Measurements from ENCODE around the gene NTNG2.

The NTNG2 gene

DNA sequence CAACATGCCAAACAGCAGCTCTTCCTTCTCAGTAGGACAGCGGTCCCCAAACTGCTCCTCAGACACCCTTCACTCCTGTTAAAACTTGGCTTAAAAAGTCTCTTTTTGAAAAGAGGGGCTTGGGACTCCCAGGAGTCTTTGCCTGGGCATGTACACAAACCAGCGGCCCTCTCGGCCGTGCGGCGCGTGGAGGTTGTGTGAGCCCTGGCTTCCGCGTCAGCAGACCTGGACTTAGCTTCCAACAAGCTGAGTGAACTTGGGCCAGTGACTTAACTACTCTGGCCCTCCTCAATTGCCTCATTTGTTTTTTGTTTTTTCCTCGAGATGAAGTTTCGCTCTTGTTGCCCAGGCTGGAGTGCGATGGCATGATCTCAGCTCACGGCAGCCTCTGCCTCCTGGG is 15.3 kb upstream of the NTNG2 start:
- no peak for DNase-seq (ENCODE audit: low read depth, low spot score)

DNA sequence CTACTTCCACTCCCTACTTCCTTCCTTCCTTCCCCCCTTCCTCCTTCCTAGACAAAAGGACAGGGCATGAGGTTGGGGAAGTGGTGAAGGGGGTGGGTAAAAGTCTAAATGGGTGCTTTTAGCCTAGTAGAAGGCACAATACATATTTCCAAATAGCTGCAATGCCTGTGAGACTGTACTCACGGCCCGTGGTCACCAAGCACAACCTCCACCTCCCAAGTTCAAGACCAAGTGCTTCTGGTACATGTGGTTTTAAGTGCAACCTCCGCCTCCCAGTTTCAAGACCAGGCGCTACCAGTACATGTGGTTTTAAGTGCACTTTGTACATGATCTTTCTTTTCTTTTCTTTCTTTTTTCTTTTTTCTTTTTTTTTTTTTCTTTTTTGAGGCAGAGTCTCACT is 14.5 kb upstream of the NTNG2 start:
- DNase-seq (ENCODE audit: low read depth, low spot score), result no peak

DNA sequence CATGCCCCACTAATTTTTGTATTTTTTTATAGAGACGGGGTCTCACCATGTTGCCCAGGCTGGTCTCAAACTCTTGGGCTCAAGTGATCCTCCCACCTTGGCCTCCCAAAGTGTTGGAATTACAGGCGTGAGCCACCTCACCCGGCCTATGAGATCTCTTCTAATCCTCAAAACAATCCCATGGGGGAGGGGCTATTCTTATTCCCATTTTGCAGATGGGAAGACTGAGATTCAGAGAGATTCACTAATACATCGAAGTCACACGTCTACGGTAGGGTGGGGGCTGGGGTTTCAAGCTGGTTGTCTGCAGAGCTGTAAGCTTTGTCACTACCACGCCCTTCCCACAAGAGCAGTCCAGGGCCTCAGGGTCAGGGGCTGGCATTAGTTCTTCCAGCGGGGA is 14.0 kb upstream of the NTNG2 start:
- DNase-seq (ENCODE audit: low read depth, low spot score), result no peak

DNA sequence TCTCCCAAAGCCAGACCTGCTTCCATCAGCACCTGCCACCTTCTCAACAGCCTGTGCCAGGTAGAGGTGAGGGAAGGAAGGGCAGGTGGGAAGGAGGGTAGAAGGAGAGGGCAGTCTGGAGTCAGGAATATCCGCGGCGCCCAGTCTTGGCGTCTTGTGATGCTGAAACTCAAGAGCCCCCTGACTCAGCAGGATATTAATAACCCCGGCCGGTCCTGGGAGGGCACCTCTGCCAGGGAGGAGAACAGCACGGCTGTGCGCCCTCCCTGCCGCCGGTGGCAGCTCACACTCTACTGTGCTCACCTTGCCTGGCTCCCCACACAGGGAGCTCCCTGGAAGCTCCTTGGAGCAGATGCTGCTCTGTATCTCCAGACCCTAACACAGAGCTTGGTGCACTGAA is 11.6 kb upstream of the NTNG2 start:
- DNase-seq (ENCODE audit: low read depth, low spot score), result no peak

DNA sequence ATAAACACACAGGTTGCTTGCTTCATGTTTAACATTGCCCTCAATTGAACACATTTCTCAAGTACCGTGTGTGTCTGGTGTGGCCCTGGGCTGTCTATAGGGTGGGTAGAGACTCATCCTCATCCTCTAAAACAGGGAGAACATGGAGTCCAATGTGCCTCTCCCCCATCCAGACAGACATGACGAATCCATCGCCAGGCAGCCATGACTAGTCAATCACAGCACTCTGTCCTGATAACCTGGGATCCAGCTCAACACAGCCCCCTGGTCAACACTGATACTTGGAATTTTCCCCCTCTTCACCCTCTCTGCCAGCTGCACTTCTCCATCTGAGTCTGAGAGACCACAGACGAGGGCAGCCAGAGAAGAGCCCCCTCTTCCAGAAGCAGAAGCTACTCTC is 10.7 kb upstream of the NTNG2 start:
- DNase-seq (ENCODE audit: low read depth, low spot score), result no peak

DNA sequence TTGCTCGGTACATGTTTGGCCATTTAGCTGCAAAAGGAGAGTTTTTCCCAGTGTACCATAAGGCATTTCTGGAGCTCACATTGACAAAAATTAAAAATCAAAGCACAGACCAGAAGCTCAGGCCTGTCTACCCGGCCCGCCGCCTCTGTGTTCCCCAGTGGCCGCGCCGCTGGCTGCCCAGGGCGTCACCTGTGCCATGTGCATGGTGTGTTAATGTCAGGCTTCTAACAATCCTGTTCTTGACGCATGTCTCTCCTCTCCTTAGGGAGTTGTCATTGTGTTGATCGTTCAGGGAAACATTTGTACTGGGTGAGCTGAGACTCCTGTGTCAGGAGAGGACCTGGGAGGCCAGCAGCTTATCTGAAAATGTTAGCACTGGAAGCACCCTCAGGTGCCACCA is 9.6 kb upstream of the NTNG2 start:
- DNase-seq (ENCODE audit: low read depth, low spot score), result no peak

DNA sequence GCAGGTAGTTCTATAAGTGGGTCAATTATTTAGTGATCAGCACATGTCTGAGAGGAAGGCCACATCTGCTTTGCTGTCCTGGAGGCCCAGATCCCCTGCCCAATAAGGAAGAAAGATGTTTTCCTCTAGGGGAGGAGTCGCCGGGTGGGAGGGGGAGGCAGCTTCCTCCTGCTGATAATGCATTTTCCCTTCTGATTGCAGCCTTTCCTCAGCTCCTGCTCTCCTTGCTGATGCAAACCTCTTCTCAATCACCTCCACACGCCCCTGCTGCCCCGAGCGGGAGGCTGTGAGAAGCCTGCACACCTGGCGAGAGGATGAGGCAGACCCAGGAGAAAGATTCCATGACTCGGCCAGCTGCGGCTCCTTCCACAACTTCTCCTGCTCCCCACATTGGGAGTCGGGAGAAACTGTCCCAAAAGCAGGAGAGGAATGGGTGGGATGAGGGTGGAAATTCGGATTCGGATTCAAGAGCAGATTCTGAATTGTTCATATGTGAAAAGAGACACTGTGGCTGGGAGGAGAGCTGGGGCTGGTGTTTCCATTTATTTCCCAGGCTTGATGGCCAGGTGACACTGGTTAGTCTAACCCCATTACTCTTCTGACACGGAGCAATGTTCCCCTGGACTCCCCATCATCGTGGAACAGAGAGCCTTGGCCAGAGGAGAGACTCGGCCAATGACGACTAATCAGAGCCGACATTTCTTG is 6.8 kb upstream of the NTNG2 start:
- DNase-seq (ENCODE audit: low read depth, low spot score), result no peak

DNA sequence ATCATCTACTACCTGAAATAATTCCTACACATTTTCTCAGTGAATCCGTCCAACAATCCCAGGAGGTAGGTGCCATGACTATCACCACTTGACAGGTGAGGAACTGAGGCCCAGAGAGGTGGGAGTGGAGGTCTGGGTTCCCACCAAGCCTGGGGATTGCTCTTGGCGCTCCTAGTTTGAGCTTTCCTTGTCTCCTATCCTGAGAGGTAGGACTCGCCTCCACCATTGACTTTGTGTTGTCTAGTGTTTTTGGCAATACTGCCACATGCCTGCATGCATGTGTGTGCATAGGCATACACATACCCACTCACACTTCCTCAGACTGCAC is 6.3 kb upstream of the NTNG2 start:
- no peak for DNase-seq (ENCODE audit: low read depth, low spot score)

DNA sequence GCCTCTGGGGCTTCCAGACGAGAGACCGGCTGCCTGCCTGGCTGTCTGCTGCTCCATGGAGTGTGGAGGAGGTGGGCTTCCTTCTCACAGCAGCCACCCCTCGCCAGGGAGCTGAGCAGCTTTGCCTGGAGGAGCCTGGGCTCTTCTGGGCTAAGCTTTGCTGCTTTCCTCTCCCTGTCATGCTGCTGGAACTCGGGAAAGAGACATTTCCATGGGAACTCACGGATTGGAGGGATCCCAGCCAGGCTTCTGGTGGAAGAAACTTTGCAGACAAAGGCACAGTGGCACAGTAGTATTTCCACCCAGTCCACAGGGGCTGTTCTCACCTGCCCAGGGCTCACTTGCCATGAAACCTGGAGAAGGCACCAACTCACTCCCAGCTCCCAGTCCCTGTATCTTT is 5.6 kb upstream of the NTNG2 start:
- DNase-seq (ENCODE audit: low read depth, low spot score), result no peak

DNA sequence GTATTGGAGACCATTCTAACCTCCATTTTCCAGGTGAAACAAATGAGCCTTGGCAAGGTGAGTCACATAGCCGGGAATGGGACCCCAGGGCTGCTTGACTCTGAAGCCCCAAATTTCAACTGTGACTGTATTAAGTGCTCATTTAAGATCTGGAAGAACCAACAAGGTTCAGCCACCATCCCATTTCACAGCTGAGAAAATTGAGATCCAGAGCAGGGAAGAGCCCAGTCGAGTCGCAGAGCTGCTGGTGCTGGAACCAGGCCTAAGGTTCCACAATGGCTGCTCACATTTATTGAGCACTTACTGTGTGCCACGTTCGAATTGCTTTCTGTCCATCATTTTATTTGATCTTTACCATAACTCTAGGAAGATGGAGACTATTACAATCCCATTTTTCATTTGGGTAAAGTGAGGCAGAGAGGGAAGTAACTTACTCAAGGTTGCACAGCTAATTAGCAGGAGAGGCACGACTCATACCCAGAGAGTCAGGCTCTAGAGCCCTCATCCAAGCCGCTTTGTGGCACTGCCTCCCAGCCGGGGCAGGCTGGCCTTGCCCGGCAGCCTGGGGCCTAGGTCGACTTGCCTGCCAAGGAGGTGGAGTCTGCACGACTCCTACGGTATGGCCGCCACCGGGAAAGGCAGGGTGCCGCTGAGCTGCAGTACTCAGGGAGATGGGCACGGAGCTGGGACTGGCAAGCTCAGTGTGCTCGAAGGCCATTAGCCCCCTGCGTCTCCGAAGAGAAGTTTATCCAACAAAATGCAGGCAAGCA is 4.3 kb upstream of the NTNG2 start:
- no peak for DNase-seq (ENCODE audit: low read depth, low spot score)

DNA sequence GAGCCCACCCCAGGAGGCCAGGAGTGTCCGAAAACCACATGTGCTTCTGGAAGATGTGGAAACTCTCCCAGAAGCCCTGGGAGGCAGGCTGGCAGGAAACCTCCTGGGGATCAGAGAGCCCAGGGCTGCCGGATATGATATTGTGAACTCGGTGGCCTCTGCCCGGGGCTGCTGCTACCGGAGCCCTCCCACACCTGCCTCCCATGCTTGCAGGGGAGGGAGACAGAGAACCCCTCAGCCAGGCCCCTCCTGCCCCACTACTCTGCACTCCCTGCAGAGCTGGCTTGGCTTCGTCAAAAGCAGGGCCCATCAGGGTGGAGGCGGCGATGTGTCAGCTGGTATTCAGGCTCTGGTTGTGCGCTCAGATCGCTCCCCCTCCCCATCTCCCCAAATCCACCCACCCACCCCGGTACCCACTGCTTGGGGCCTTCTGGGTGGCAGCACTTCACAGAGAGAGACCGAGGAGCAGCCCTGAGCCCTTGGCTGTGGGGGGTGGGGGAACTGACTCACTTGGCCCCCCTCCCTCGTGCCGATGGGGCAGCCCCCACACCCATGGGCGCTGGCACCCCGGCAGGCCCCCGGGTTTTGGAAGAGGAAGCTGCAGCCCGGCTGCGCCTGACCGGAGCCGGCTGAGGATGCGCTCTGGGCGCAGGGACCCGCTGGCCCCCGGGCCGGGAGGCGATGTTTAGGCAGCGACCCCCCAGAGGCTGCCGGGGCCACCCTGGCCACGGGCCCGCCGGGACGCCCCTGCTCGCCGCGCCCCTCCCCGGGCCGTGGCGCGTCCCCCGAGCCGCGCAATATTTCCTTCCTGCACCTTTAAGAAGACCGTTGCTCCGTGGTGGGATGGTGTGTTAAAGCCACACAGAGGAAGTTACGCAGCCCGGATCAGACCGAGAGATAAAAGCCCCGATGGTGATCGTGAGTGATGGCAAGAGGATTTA is 786 bp upstream of the NTNG2 start:
- DNase-seq (ENCODE audit: low read depth, low spot score), result no peak

DNA sequence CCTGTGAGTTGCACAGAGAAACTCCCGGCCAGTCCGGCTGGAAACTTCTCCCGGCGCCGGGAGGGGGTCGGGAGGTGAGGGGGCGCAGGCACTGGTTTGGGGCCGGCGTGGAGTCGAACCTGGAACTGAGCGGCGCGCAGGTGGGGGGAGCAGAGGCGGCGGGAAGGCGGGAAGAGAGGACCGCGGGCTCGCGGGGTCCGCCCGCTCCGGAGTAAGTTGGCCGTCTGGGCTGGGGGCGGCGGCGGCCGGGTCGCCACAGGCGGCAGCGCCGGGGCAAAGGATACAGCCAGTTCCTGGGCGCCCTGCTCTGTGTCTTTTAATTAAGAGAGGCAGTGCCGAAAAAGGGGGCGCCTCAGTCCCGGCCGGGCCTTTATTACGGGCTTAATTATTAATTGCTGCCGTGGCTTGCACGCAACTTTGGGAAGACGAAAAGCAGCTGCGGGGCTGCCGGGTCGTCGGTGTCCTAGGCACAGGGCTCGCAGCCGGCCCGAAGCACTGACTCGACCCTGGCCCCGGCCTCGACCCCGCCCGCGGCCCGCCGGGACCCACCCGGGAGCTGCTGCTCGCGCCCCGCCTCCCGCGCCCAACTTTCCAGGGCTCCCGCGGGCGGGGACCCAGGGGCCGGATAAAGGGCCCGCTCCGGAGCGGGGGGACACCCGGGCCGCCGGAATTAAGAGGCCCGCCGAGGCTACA is 1.1 kb downstream of the NTNG2 start:
- DNase-seq (ENCODE audit: low read depth, low spot score), result no peak

DNA sequence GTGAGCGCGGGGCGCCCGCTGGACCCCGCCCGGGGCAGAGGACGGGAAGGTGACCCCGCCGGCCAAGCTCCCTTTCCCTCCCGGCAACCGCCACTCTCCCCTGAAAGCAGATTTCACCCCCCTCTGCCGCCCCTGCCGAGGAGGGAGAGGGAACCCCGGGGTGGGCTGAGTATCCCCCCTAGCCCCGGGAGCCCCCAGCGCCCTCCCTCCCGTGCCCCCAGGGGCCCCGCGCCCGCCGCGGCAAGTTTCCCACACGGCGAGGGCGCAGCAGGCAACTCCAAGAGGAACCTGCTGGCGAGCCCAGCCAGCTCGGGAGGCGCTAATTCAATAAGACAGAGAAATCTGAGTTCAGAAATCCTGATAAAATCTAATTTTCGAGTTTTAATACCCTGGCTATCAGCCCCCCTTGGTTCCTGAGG is 1.6 kb downstream of the NTNG2 start:
- no peak for DNase-seq (ENCODE audit: low read depth, low spot score)

DNA sequence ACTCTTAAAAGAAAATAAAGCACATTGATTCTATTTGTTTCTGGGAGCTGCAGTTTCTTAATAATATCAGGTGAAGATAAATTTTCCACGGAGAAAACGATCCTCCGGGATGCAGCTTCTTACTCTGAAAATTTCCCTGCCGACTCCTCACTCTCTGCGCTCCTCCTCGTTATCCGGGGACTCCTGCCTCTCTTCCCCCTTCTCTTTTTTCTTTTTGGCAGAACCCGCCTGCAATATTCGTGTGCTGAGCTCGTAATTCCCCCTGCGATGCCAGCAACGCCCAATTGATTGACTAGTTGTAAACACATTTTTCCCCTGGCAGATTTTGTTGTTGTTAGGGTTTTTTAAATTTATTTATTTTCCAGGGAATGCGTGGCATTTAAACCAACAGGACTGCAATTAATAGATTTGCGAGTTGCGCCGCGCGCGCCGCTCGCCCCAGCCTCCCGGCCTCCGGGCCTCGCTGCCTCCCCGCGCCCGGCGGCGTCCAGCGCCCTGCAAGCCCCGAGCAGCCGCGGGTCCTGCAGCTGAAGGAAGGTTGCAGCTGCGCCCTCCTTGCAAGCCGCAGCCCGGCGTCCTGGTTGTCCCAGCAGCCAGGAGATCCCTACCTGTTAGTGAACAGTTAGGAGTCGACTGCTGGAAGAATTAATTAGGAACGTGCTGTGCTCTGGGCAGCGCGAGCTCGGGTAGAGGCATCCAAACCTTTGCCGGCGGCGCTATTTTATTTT is 2.2 kb downstream of the NTNG2 start:
- DNase-seq (ENCODE audit: low read depth, low spot score), result no peak

DNA sequence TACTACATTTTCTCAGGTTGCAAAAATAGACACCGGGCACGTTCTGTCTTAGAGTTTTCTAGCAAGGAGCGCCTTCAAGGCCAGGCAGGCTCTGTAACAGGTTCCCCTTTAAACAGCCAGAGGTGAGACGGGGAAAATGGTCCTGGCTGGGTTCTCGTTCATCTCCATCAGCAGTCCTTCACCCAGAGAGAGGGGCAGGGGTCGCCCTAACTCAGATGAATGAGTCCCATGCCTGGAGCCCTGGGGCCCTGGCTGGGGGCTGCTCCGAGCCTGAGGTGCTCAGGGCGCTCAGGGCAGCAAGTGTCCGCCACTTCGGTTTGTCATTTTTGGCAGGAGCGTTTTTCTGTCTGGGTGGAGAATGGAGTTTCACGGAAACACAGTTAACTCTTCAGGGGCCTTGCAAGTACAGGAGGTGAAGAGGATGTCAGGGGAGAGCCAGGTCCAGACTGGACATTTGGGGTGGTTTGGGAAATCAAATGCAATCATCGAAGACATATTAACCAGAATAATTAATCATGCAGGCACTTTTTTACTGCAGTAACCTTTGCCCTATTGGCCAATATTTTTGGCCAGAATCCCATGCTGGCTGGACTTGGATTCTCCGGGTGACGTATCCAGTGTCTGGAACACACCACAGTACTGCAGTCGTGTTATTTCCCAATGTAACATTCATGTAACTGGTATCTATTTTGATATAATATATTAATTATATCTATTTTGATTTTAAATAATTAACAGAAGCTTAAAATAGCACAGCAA is 2.9 kb downstream of the NTNG2 start:
- DNase-seq (ENCODE audit: low read depth, low spot score), result no peak

DNA sequence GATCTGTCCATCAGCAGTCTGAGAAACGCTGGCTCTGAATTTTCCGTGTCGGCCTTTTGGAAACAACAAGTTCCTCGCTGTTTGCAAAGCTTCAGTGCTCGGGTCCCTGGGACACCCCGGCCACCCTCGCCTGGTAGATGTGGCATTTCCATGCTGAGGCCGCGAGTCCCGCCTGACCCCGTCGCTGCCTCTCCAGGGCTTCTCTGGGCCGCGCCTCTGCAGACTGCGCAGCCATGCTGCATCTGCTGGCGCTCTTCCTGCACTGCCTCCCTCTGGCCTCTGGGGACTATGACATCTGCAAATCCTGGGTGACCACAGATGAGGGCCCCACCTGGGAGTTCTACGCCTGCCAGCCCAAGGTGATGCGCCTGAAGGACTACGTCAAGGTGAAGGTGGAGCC is 4.7 kb downstream of the NTNG2 start:
- DNase-seq (ENCODE audit: low read depth, low spot score), result peak; percentile 70

DNA sequence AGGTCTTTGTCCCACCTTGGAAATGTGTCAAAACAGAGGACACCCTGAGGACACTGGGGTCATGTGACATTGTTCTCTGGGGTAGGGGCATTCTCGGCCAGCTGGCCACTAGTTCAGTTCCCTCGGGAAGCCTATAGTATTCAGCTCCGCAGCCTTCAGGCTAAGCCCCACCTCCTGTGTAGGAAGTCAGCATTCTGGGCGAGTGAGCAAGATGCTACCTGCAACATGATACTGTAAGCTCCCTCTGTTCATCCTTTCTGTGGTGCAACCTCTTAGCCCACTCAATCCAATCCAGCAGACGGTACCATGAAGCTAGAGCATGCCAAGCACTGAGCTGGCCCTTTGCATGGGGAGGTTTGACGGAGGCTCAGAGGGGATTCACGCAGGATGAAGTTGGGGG is 5.3 kb downstream of the NTNG2 start:
- DNase-seq (ENCODE audit: low read depth, low spot score), result no peak

DNA sequence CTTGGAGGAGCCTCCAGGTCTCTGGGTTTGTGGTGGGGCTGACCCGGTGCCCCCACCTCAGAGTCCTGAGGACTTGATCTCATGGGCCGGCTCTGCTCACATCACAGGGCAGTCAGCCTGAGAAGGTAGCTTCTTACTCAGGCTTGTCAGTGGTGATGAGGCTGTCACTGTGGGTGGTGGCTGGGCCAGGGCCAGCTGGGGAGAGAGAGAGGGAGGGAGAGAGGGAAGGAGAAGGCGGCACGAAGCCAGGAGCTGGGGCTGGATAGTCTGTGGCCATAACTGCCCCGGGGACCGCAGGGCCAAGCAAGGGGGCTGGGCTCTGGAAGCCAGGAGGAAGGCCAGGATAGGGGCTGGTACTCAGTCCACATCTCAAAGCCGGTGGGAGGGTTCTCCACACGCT is 6.5 kb downstream of the NTNG2 start:
- DNase-seq (ENCODE audit: low read depth, low spot score), result no peak

DNA sequence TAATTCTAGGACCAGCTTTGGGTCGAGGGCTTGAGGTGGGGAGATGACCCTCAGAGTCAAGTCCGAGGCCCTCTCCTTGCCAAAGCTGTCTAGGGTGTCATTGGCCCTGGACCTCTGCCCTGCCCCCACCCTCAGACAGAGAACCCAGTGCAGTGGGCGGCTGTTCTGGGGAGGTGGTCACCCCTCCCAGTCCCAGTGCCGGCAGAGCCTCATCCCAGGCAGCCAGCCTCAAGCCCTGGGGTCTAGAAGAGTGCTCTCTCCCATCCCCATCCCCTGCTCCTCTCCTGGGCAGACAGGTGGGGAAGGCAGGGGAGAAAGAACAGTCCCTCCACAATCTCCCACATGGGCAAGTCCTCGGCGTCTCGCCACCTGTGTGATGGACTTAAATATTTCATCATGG is 7.0 kb downstream of the NTNG2 start:
- DNase-seq (ENCODE audit: low read depth, low spot score), result no peak

DNA sequence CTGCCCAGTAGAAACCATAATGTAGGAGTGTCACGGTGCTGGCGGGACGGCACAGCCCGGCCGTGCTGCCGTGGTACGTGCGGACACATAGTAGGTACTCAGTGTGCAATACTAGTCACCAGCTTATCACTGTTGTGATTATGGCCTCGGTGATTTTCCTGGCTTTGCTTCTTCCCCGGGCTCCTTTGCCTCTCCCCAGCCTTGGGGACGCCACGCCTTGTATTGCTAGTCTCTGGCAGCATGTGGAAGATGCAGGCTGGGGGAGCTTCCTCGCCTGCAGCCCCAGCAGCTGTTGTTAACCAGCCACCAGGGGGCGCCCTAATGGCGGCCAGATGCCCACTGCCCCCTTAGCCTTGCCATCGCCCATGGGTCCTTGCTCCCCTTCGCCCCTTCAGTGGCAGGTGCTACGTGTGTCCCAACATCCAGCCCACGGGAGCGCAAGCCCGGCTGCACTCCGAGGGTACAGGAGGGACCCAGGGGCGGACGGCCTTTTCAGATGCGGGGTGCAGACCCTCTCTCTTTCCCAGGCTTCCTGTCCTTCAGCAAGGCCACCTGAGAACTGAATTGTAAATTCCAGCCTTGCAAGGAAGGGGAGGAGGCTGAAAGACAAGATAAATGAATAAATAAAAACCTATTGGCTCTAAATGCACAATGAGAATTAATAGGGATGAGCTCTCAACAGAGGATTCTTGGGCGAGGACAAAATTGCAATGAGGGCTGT is 8.0 kb downstream of the NTNG2 start:
- DNase-seq (ENCODE audit: low read depth, low spot score), result peak; percentile 86

Data from ELF-1 (cell line).